Left lobe of liver (tissue), 2 donors: ENCODE data around the gene RAB3A. TPM values are rescaled to one million over a fixed set of nuclear protein-coding genes. Genes with fewer than 3 reads are reported as not detected.

Experiments
- ATAC-seq: fragments of 200-7000 bp; cut with Tn5 transposase; one replicate; pipeline ENCODE4 v1.9.1; 2020; ENCODE audit warnings: mild to moderate bottlenecking, moderate library complexity
- DNase-seq: peaks from one replicate; pipeline ENCODE4 v3.0.0-alpha.2; 2020; ENCODE audit warnings: low spot score
- total RNA-seq: library from RNA; stranded (reverse); gene quantifications from one replicate; pipeline ENCODE4 v1.2.1, GENCODE V29; 2021
- donor health status: DM: no; HTN: no; CAD: no; lungs with moderate emphysema.
- donor health status: DM: no; HTN: yes; CAD: no.

Gene RAB3A
- 2.1 TPM for total RNA-seq

GRCh38 chr19:18203863-18204393 lies at the start of gene RAB3A:
Gene RAB3A (minus strand): TSS chr19:18204042. CDS start chr19:18202740, 1,302 bp downstream.
- ATAC-seq (peak; percentile 91), DNase-seq (peak; percentile 100)

GRCh38 chr19:18253130-18253529 lies 49.3 kb upstream of the RAB3A start:
- no peak for ATAC-seq

GRCh38 chr19:18252370-18252717 lies 48.5 kb upstream of the RAB3A start:
- DNase-seq (no peak), ATAC-seq (no peak)

More at GRCh38 chr19:18253130-18253529, 49.3 kb upstream of the RAB3A start:
- no peak for DNase-seq

GRCh38 chr19:18251587-18252369 lies 47.9 kb upstream of the RAB3A start:
- peak; percentile 75 for DNase-seq
- ATAC-seq, result peak; percentile 95

- ATAC-seq (no peak), DNase-seq (no peak)
These were observed 46.0 kb upstream of the RAB3A start for GRCh38 chr19:18249834-18250233.

- DNase-seq, result no peak
These were observed 41.5 kb upstream of the RAB3A start for GRCh38 chr19:18245297-18245696.

GRCh38 chr19:18239303-18239702 lies 35.5 kb upstream of the RAB3A start:
- ATAC-seq (no peak), DNase-seq (no peak)

More at GRCh38 chr19:18245297-18245696, 41.5 kb upstream of the RAB3A start:
- no peak for ATAC-seq

- DNase-seq (no peak), ATAC-seq (no peak)
These were observed 30.4 kb upstream of the RAB3A start for GRCh38 chr19:18234194-18234593.

GRCh38 chr19:18233224-18233825 lies 29.5 kb upstream of the RAB3A start:
- DNase-seq, result no peak
- ATAC-seq, result peak; percentile 77

GRCh38 chr19:18232540-18233223 lies 28.8 kb upstream of the RAB3A start:
- no peak for ATAC-seq
- DNase-seq, result no peak

- ATAC-seq (no peak), DNase-seq (no peak)
These were observed 27.9 kb upstream of the RAB3A start for GRCh38 chr19:18231775-18232174.

GRCh38 chr19:18230941-18231734 lies 27.3 kb upstream of the RAB3A start:
- ATAC-seq, result no peak
- DNase-seq, result no peak

GRCh38 chr19:18229915-18230314 lies 26.1 kb upstream of the RAB3A start:
- ATAC-seq, result no peak
- DNase-seq, result no peak

GRCh38 chr19:18229474-18229873 lies 25.6 kb upstream of the RAB3A start:
- DNase-seq, result no peak

GRCh38 chr19:18227781-18228271 lies 24.0 kb upstream of the RAB3A start:
- DNase-seq (no peak), ATAC-seq (no peak)

More at GRCh38 chr19:18229474-18229873, 25.6 kb upstream of the RAB3A start:
- no peak for ATAC-seq

- ATAC-seq (no peak), DNase-seq (no peak)
These were observed 23.3 kb upstream of the RAB3A start for GRCh38 chr19:18226956-18227780.

GRCh38 chr19:18225702-18226468 lies 22.0 kb upstream of the RAB3A start, which contains the start of gene PDE4C:
Gene PDE4C (minus strand): TSS chr19:18226438. CDS start chr19:18226415, 23 bp downstream.
- peak; percentile 5 for ATAC-seq

GRCh38 chr19:18225355-18225701 lies 21.5 kb upstream of the RAB3A start:
- no peak for ATAC-seq
- no peak for DNase-seq

More at GRCh38 chr19:18225702-18226468, 22.0 kb upstream of the RAB3A start, which contains the start of gene PDE4C:
- no peak for DNase-seq
